B cell (primary cell): ENCODE measurements around the gene PROM1.

Experiments used
- EZH2 ChIP-seq: IDR thresholded peaks from 2 replicates; pipeline ENCODE4 v1.6.1; 2012; ENCODE audit warnings: borderline replicate concordance, low read depth, mild to moderate bottlenecking, moderate library complexity, low read length; ENCODE audit not compliant: insufficient read depth, poor library complexity, severe bottlenecking
- TF ChIP-seq, protein P1 (sequence below): fragments of 200-600 bp; IDR thresholded peaks from one replicate; pipeline ENCODE4 v1.8.0; 2022; ENCODE audit warnings: antibody characterized with exemption, mild to moderate bottlenecking

DNA sequence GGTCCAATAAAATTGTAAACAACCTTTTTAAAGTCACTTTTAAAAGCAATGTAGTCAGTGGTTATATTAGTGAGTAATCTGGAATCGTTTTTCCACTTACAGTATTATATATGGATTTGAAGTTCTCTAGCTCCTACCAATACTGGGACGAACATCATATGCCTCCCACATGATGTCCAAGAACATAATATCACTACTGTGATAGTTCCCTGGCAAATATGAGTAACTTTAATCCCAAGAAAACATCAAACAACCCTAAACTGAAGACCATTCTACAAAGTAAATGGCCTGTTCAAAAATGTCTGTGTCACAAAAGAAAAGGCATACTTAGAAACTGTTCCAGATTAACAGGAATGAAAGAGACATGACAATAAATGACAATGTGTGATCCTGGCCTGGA, 67.3 kb downstream of the PROM1 start:
- TF ChIP-seq, protein P1, sequence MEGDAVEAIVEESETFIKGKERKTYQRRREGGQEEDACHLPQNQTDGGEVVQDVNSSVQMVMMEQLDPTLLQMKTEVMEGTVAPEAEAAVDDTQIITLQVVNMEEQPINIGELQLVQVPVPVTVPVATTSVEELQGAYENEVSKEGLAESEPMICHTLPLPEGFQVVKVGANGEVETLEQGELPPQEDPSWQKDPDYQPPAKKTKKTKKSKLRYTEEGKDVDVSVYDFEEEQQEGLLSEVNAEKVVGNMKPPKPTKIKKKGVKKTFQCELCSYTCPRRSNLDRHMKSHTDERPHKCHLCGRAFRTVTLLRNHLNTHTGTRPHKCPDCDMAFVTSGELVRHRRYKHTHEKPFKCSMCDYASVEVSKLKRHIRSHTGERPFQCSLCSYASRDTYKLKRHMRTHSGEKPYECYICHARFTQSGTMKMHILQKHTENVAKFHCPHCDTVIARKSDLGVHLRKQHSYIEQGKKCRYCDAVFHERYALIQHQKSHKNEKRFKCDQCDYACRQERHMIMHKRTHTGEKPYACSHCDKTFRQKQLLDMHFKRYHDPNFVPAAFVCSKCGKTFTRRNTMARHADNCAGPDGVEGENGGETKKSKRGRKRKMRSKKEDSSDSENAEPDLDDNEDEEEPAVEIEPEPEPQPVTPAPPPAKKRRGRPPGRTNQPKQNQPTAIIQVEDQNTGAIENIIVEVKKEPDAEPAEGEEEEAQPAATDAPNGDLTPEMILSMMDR: no peak
- no peak for TF ChIP-seq EZH2
